ENCODE data around the gene LPAR1. TPM values are rescaled to one million over a fixed set of nuclear protein-coding genes. Genes with fewer than 3 reads are reported as not detected.

The LPAR1 gene
- total RNA-seq, 1 experiment from 2014 or later = 4.9 TPM

DNA sequence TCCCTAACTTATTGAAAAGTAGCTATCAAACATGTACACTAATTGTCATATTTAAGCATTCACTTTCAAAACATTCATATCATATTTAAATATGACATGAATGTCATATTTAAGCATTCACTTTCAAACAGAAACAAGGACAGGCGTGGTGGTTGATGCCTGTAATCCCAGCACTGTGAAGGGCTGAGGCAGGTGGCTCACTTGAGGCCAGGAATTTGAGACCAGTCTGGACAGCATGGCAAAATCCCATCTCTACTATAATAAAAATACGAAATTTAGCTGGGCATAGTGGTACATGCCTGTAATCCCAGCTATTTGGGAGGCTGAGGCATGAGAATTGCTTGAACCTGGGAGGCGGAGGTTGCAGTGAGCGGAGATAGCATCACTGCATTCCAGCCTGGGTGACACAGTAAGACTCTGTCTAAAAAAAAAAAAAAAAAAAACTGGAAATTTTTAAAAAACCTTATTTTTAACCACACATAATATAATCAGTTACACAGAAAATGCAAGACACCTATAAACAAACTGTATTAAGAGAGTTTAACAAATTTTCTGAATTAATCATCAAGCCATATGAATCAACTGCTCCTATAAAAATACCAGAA is 88.1 kb downstream of the LPAR1 start (continued):
- TF ChIP-seq, protein P1, sequence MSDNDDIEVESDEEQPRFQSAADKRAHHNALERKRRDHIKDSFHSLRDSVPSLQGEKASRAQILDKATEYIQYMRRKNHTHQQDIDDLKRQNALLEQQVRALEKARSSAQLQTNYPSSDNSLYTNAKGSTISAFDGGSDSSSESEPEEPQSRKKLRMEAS (CRISPR knock-in tag; IDR thresholded peaks at IDR 0.05) = no peak
- no peak for TF ChIP-seq SMAD4 (CRISPR knock-in tag; IDR thresholded peaks at IDR 0.05)
- TF ChIP-seq, protein P2, sequence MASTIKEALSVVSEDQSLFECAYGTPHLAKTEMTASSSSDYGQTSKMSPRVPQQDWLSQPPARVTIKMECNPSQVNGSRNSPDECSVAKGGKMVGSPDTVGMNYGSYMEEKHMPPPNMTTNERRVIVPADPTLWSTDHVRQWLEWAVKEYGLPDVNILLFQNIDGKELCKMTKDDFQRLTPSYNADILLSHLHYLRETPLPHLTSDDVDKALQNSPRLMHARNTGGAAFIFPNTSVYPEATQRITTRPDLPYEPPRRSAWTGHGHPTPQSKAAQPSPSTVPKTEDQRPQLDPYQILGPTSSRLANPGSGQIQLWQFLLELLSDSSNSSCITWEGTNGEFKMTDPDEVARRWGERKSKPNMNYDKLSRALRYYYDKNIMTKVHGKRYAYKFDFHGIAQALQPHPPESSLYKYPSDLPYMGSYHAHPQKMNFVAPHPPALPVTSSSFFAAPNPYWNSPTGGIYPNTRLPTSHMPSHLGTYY (CRISPR knock-in tag; IDR thresholded peaks at IDR 0.05) = no peak
- TF ChIP-seq, protein P3, sequence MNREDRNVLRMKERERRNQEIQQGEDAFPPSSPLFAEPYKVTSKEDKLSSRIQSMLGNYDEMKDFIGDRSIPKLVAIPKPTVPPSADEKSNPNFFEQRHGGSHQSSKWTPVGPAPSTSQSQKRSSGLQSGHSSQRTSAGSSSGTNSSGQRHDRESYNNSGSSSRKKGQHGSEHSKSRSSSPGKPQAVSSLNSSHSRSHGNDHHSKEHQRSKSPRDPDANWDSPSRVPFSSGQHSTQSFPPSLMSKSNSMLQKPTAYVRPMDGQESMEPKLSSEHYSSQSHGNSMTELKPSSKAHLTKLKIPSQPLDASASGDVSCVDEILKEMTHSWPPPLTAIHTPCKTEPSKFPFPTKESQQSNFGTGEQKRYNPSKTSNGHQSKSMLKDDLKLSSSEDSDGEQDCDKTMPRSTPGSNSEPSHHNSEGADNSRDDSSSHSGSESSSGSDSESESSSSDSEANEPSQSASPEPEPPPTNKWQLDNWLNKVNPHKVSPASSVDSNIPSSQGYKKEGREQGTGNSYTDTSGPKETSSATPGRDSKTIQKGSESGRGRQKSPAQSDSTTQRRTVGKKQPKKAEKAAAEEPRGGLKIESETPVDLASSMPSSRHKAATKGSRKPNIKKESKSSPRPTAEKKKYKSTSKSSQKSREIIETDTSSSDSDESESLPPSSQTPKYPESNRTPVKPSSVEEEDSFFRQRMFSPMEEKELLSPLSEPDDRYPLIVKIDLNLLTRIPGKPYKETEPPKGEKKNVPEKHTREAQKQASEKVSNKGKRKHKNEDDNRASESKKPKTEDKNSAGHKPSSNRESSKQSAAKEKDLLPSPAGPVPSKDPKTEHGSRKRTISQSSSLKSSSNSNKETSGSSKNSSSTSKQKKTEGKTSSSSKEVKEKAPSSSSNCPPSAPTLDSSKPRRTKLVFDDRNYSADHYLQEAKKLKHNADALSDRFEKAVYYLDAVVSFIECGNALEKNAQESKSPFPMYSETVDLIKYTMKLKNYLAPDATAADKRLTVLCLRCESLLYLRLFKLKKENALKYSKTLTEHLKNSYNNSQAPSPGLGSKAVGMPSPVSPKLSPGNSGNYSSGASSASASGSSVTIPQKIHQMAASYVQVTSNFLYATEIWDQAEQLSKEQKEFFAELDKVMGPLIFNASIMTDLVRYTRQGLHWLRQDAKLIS (CRISPR knock-in tag; IDR thresholded peaks at IDR 0.05; ENCODE audit: borderline replicate concordance) = no peak
- TF ChIP-seq ETV6 (CRISPR knock-in tag; IDR thresholded peaks at IDR 0.05) = no peak
- TF ChIP-seq, protein P4, sequence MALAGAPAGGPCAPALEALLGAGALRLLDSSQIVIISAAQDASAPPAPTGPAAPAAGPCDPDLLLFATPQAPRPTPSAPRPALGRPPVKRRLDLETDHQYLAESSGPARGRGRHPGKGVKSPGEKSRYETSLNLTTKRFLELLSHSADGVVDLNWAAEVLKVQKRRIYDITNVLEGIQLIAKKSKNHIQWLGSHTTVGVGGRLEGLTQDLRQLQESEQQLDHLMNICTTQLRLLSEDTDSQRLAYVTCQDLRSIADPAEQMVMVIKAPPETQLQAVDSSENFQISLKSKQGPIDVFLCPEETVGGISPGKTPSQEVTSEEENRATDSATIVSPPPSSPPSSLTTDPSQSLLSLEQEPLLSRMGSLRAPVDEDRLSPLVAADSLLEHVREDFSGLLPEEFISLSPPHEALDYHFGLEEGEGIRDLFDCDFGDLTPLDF (CRISPR knock-in tag; IDR thresholded peaks at IDR 0.05) = no peak
- no peak for TF ChIP-seq GTF2I (CRISPR knock-in tag; conservative IDR thresholded peaks at IDR 0.05)

DNA sequence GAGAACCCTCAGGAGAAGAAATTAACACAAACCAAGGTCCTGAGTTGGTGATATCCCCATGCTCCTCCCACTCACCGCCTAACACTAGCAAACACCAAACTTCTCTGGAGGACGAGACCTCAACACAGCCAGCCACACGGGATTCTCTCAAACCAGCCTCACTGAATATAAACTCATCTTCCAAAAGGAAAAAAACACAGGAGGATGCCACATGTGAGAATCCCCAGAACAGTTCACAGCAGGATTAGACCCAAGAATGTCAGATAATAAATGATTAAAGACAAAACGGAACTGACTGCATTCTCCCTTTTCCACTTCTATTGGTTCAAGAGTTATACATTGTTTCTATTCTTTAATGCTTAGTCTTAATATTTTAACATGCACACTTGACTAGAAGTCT is 89.2 kb downstream of the LPAR1 start:
- no peak overlapping the region for H3K4me3 Mint-ChIP-seq
- TF ChIP-seq ZNF219 (CRISPR knock-in tag; IDR thresholded peaks at IDR 0.05; ENCODE audit: borderline replicate concordance) (no peak), HMGA2 (CRISPR knock-in tag; IDR thresholded peaks at IDR 0.05) (no peak), ZNF396 (CRISPR knock-in tag; IDR thresholded peaks at IDR 0.05; ENCODE audit: borderline replicate concordance) (no peak), JUN (CRISPR knock-in tag; IDR thresholded peaks at IDR 0.05) (no peak), TEAD1 (CRISPR knock-in tag; IDR thresholded peaks at IDR 0.05) (no peak), NR3C1 (CRISPR knock-in tag; conservative IDR thresholded peaks at IDR 0.05; ENCODE audit: low read depth) (no peak), ESRRA (CRISPR knock-in tag; IDR thresholded peaks at IDR 0.05; ENCODE audit: borderline replicate concordance) (no peak), FOXK1 (CRISPR knock-in tag; IDR thresholded peaks at IDR 0.05) (no peak), ZNF416 (CRISPR knock-in tag; IDR thresholded peaks at IDR 0.05) (no peak), MXD4 (CRISPR knock-in tag; IDR thresholded peaks at IDR 0.05; ENCODE audit: borderline replicate concordance) (no peak), NR2C2 (CRISPR knock-in tag; IDR thresholded peaks at IDR 0.05) (no peak)
- TF ChIP-seq, protein P3 (CRISPR knock-in tag; IDR thresholded peaks at IDR 0.05; ENCODE audit: borderline replicate concordance) = no peak
- TF ChIP-seq, protein P4 (CRISPR knock-in tag; IDR thresholded peaks at IDR 0.05) = no peak
- TF ChIP-seq, protein P5, sequence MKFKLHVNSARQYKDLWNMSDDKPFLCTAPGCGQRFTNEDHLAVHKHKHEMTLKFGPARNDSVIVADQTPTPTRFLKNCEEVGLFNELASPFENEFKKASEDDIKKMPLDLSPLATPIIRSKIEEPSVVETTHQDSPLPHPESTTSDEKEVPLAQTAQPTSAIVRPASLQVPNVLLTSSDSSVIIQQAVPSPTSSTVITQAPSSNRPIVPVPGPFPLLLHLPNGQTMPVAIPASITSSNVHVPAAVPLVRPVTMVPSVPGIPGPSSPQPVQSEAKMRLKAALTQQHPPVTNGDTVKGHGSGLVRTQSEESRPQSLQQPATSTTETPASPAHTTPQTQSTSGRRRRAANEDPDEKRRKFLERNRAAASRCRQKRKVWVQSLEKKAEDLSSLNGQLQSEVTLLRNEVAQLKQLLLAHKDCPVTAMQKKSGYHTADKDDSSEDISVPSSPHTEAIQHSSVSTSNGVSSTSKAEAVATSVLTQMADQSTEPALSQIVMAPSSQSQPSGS (CRISPR knock-in tag; IDR thresholded peaks at IDR 0.05; ENCODE audit: borderline replicate concordance, low read depth) = no peak
- TF ChIP-seq, protein P6, sequence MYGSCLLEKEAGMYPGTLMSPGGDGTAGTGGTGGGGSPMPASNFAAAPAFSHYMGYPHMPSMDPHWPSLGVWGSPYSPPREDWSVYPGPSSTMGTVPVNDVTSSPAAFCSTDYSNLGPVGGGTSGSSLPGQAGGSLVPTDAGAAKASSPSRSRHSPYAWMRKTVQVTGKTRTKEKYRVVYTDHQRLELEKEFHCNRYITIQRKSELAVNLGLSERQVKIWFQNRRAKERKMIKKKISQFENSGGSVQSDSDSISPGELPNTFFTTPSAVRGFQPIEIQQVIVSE (CRISPR knock-in tag; IDR thresholded peaks at IDR 0.05; ENCODE audit: borderline replicate concordance) = no peak

More for the DNA sequence above, 89.2 kb downstream of the LPAR1 start:
- H3K27me3 Mint-ChIP-seq (ENCODE audit: low read depth) = no peaks in the 10 kb centered on the region
- peaks cover 41% of the 10 kb centered on the region for H3K4me1 Mint-ChIP-seq
- CTCF ChIA-PET = no interaction called here
- no peak overlapping the region for H3K27ac Mint-ChIP-seq
- no peaks in the 10 kb centered on the region; the same call in 1 of the 2 replicates for H3K36me3 Mint-ChIP-seq
- no peak for ATAC-seq
- POLR2A ChIA-PET = interaction anchor here (0.6 kb wide), 1 partner anchor 23 kb away, joined by 3 read pairs; no protein-coding TSS in a partner anchor
- H3K9me3 Mint-ChIP-seq = no peaks in the 10 kb centered on the region
- DNase-seq (ENCODE audit: low spot score) = no peak
